SW480 (cell line): ENCODE results near the gene AAK1.
"Not testable (repeated sequence)": the region's sequence is repeated elsewhere in the genome, so short reads cannot be mapped to it uniquely, and the experiment has no call there.

ENCODE experiments used
- DNase-seq: peaks from one replicate; pipeline ENCODE4 v3.0.0-alpha.2; 2016; ENCODE audit warnings: low spot score

The AAK1 gene

DNA sequence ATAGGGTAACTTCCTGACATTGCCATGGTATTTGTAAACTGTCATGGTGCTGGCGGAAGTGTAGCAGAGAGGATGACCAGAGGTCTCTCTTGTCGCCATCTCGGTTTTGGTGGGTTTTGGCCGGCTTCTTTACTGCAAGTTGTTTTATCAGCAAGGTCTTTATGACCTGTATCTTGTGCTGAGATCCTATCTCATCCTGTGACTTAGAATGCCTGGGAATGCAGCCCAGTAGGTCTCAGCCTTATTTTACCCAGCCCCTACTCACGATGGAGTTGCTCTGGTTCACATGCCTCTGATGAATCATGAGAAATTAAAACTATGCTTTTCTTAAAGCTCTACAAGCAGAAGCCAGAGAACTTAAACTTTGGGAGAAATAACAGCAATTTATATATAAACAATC is 193.6 kb downstream of the AAK1 start:
- DNase-seq: no peak

DNA sequence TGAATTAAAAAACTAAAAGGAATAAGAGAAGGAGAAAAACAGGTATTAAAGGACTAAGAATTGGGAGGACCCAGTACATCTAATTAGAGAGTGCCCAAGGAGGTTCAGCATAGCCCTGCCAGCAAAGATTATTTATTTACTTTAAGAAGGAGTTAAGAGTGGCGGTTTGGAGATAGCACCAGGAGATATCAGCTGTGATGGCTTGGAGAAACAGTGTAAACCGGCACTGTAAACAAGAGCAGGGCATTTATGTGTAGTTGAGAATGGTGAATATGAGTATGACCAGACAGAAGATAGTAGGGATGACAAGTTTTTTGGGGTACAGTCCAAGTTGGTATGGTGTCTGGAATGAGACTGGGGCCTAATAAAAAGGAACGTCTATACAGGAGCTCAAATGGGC is 199.9 kb downstream of the AAK1 start:
- DNase-seq: not testable (repeated sequence)

DNA sequence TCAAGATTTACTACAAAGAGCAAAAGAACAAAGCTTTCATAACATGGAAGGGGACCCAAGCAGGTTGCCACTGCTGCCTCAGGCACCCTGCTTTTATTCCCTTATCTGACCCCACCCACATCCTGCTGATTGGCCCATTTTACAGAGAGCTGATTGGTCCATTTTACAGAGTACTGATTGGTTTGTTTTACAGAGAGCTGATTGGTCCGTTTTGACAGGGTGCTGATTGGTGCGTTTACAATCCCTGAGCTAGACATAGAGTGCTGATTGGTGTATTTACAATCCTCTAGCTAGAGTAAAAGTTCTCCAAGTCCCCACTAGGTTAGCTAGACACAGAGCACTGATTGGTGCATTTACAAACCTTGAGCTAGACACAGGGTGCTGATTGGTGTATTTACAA is 204.0 kb downstream of the AAK1 start:
- not testable (repeated sequence) for DNase-seq

DNA sequence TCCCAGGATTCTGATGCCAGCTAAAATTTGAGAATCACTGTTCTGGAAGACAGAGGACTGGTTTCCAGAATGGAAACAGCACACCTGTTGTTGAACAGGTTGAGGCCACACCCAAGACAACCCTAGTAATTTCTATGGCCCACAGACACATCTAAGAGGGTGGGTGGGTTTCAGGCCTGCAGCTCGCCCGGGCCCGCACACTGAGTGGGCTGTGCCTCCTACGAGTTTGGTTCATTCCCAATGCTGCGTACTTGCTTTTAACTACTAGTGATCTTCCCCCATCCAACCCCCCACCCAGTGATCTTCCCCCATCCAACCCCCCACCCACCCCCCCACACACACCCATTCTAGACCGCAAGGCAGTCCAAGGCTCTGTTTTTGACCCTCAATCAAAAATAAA is 205.0 kb downstream of the AAK1 start:
- DNase-seq: no peak

DNA sequence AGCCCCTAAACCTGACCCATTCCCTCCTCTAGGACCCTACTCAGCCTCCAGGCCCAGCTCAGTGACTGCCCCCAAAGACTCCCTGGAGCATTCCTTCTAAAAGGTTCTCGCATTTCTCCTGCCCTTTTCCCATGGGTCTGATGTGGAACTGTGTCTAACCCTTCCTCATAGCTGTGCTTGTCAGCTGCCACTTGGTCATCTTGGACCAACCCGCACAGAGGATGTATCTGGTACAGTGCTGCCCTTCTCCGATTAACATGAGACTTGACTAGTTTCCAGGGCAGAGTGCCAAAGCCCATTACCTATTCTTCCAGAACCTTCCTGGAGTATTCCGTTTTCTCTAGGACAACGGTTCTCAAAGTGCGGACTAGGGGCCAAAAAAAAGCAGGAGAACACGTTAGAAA is 205.8 kb downstream of the AAK1 start:
- DNase-seq: no peak

DNA sequence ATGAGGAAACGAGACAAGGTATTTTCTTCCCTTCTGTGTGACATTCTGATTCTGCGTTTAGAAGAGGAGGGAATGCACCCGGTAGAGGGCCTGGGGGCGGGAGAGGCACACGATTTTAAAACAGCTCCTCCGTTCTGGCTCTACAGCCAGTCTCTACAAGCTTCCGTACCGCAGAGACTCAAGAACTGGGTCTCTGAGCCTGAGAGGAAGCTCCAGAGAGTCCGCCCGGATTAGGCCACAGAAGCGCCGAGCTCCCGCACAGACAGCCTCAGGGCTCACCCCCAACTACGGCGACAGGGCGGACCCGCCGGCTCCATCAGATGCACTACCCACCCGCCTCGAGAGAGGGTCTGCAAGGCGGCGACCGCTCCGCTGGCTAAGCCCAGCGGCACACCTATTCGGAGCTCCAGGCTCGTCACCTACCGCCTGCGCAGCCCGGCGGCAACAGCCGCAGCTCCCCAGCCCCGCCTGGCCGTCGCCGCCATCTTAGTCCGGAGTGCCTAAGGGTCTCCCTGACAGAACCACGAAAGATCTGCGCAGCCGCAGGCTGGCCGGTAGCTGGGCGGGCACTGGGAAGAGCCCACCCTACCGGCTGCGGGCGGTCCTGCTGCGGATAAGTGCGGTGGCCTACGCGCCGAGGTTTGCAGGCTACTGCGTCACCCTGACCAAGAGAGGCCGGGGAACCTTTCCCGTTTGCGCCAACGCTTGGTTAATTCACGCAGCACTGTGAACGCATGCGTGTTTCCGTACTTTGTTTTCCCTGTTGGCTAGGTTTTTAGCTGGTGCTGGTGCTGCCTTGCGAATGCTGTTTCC is 206.4 kb downstream of the AAK1 start, which contains the start of gene NFU1:
Gene NFU1 (minus strand): TSS at position 498 of the 813 bp plus-strand sequence. CDS start 13 bp downstream, at position 485.
- DNase-seq: peak; percentile 97

DNA sequence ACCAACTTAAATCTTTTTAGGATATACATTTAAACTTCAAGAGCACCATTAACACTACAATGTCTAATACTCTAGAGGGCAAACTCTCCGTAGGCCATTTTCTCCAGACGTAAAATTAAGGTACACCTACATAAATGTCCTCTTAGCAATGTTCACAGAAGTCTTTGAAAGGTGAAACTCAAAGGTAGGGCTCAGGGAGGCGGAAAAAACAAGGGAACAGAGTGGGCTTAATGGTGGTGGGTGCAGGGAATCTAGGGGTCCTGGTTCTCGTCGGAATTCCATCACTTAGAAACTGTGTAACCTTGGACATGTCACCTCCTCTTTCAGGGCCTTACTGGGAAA is 207.0 kb downstream of the AAK1 start:
- peak; percentile 50 for DNase-seq

DNA sequence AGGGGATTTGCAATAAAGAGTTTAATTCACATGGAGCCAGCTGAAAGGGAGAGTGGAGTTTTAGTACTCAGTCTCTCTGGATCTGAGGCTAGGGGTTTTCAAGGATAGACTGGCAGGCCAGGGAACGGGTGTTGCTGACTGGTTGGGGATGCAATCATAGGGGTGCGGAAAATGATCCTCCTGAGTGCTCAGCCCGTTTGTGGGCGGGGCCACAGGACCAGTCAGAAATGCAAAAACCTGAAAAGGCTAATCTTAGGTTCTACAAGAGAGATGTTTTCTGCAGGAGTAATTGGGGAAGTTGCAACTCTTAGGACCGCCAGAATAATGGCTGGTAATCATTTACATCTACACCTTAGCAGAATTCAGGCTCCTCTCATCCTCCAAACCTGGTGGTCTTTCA is 208.8 kb downstream of the AAK1 start:
- no peak for DNase-seq

DNA sequence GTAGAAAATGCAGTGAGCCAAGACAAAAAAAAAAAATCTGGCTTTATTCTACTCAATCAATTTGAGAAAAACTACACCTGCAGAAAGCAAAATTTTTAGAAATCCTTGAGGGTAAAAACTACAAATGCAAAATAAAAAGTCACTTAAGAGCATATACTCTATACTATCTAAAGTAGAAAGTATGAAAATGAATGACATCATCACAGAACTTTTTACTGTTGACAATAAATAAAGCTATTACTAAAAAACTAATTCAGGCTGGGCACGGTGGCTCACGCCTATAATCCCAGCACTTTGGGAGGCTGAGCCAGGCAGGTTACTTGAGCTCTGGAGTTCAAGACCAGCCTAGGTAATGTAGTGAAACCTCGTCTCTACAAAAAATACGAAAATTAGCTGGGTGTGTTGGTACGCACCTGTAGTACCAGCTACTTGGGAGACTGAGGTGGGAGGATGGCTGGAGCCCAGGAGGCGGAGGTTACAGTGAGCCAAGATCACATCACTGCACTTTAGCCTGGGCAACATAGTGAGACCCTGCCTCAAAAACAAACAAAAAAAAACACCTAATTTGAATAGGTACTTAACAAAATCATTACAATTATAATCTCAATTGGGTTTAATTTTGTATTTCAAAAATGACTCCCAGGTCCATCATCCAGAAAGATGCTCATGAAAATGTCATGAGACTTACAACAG is 213.9 kb downstream of the AAK1 start:
- DNase-seq: no peak

DNA sequence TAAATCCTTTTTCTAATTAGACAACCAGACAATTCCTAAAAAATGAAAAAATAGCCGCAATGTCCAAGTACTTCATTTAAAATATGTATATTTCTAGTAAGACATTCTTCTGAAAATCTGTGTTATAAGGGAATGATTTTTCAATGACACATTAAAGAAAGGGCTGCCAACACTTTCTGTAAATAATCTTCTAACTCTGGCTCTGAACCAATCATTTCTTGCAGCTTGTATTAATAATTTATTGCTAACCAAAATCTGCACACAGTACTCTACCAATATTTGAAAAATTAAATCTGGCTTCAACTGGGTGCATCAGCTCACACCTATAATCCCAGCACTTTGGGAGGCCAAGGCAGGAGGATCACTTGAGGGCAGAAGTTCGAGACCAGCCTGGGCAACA is 214.6 kb downstream of the AAK1 start:
- no peak for DNase-seq

DNA sequence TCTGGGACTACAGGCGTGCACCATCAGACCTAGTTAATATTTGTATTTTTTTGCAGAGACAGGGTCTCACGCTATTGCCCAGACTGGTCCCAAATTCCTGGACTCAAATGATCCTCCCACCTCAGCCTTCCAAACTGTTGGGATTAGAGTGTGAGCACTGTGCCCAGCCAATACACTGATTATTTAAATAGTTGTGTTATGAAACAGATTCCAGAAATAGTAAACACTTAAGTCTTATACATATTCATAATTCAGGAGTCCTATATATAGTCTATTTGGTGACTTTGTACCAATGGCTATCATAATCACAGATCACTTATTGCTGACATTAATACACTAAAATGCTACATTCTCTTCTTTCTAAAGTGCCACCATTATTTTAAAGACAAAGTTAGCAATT is 219.1 kb downstream of the AAK1 start:
- no peak for DNase-seq

DNA sequence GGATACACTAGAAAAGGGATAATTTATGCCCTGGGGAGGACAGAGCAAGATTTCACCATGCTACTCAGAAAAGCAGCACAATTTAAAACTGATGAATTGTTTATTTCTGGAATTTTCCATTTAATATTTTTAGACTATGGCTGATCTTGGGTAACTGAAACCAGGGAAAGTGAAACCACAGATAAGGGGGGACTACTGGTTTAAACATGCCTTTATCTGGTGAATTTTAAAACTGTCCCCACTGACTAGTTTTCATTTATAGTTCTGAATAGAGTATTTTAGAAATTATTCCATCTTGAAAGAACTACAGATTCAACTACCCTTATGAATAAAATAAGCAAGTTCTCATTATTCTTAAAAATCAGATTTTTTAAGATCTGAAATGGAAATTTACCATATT is 221.3 kb downstream of the AAK1 start:
- DNase-seq: no peak

DNA sequence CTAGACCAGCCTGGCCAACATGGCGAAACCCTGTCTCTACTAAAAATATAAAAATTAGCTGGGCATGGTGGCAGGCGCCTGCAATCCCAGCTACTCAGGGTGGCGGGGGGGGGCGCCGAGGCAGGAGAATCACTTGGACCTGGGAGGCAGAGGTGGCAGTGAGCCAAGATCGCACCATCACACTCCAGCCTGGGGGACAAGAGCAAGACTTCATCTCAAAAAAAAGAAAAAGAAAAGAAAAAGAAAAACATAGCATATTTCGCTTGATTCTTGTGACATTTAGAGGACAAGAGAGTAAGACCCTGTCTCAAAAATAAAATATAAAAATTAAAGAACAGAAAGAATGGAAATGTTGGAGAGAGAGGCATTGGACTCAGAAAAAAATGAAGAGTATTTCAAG is 224.4 kb downstream of the AAK1 start:
- DNase-seq: not testable (repeated sequence)

DNA sequence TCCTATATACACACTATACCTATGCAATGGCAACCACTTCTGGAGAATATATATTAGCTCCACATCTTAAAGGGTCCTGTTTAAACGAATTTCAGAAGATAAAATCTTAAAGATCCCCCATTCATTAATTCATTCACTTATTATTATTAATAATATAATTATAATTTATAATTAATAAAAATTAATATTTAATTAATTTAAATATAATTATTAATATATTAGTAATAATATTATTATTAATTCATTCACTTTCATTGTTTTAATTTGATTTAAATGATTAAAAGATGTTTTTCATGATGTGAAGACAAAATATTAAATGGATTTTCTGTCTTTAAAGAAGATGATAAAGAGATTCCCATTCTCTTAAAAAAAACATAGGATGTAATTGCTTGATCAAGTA is 227.4 kb downstream of the AAK1 start:
- no peak for DNase-seq
